ENCODE measurements around the gene MEIOB.
"Not testable (repeated sequence)": the region's sequence is repeated elsewhere in the genome, so short reads cannot be mapped to it uniquely, and the experiment has no call there.

MEIOB gene

DNA sequence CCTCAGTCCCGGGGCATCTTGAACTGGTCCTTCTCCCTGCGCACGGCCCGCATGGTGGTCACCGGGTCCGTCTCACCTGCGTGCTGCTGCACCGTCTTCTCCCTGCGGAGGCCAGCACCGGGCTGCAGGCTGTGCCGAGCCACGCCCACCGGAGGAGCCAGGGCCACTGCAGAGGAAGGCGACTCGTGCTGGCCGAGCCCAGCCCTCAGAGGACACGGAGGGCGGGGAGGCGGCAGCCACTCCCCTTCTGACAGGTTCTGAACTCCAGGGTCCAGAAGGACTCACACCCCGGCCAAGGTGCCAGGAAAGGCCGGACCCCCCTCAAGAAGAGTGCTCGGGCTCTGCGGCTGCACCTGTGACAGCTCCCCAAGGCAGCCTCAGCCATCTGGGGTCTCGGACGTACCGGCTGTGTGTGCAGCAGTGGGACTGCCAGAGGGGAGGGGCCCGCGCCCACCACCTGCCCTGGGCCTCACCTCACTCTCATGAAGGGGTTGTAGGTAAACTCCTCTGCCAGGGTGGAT lies 62.6 kb downstream of the MEIOB start:
- TF ChIP-seq, protein P1, sequence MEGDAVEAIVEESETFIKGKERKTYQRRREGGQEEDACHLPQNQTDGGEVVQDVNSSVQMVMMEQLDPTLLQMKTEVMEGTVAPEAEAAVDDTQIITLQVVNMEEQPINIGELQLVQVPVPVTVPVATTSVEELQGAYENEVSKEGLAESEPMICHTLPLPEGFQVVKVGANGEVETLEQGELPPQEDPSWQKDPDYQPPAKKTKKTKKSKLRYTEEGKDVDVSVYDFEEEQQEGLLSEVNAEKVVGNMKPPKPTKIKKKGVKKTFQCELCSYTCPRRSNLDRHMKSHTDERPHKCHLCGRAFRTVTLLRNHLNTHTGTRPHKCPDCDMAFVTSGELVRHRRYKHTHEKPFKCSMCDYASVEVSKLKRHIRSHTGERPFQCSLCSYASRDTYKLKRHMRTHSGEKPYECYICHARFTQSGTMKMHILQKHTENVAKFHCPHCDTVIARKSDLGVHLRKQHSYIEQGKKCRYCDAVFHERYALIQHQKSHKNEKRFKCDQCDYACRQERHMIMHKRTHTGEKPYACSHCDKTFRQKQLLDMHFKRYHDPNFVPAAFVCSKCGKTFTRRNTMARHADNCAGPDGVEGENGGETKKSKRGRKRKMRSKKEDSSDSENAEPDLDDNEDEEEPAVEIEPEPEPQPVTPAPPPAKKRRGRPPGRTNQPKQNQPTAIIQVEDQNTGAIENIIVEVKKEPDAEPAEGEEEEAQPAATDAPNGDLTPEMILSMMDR (IDR thresholded peaks at IDR 0.05; ENCODE audit: low read depth, low read length, missing control alignments) = no peak
- DNase-seq (ENCODE audit: low read depth) = no peak
- no peak overlapping the region for H3K4me3 ChIP-seq (ENCODE audit: low read depth, low read length)

DNA sequence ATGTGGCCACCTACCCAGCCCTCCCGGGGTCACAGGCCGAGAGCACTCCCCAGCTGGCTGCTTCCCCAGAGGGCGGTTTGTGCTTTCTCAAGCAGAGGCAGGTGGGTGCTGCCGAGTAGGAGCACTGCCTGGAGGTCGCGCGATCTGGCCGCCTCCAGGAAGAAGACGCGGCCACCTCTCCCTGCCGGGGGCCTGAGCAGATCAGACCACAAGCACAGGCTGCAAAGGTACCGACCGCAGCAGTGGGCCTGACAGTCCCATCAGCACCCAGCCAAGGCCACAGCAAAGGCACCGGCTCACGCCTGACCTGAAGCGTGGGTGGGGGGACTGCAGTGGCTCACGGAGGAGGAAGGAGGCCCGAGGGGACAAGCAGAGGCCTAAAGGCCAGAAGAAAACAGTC lies 63.3 kb downstream of the MEIOB start:
- TF ChIP-seq, protein P1 (IDR thresholded peaks at IDR 0.05; ENCODE audit: low read depth, low read length, missing control alignments) = no peak
- no peak overlapping the region for H3K4me3 ChIP-seq (ENCODE audit: low read depth, low read length)
- DNase-seq (ENCODE audit: low read depth) = no peak

DNA sequence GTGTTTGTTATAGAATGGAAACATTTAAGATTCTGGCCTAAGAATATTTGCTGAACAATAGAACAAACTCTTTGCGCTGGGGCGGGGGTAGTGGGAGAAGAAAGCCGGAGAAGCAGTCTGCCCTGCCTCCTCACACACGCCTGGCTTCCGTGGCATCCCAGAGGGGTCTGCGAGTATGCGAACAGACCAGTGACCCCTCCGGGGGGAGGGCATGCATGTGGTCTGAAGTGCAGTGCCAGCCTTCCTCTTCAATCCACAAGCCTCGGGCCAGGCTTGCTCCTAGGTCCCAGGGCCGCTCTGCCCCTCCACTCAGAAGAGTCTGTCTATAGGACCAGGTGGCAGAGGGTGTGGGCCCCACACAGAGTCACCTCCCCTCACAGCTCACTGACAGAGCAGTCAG lies 64.3 kb downstream of the MEIOB start:
- no peak overlapping the region for H3K4me3 ChIP-seq (ENCODE audit: low read depth, low read length)
- TF ChIP-seq, protein P1 (IDR thresholded peaks at IDR 0.05; ENCODE audit: low read depth, low read length, missing control alignments) = no peak
- DNase-seq (ENCODE audit: low read depth) = no peak

DNA sequence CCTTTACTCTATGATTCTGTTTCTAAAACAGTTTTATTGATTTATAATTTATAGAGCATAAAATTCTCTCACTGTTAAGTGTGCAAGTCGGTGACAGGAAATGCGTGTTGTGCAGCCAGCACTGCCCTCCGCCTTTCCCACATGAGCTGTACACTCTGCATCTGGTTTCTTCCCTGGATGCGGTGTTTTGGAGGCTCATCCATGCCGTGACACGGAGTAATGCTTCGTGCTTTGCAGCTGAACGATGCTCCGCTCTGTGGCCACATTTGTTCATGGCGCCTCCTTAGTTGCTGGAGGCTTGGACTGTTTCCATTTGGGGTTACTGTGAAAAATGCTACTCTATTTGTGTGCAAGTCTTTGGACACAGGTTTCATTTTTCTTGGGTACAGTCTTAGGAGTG lies 71.3 kb downstream of the MEIOB start:
- DNase-seq (ENCODE audit: low read depth) = no peak
- no peak overlapping the region for H3K4me3 ChIP-seq (ENCODE audit: low read depth, low read length)
- TF ChIP-seq, protein P1 (IDR thresholded peaks at IDR 0.05; ENCODE audit: low read depth, low read length, missing control alignments) = no peak

DNA sequence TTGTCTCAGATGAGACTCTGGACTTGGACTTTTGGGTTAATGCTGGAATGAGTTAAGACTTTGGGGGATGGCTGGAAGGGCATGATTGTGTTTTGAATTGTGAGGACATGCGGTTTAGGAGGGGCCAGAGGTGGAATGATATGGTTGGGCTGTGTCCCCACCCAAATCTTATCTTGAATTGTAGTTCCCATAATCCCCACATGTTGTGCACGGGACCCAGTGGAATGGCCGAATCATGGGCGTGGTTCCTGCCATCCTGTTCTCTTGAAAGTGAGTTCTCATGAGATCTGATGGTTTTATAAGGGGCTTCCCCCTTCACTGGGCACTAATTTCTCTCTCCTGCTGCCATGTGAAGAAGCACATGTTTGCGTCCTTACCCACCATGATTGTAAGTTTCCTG lies 72.7 kb downstream of the MEIOB start:
- not testable (repeated sequence) for H3K4me3 ChIP-seq (ENCODE audit: low read depth, low read length); DNase-seq (ENCODE audit: low read depth)

DNA sequence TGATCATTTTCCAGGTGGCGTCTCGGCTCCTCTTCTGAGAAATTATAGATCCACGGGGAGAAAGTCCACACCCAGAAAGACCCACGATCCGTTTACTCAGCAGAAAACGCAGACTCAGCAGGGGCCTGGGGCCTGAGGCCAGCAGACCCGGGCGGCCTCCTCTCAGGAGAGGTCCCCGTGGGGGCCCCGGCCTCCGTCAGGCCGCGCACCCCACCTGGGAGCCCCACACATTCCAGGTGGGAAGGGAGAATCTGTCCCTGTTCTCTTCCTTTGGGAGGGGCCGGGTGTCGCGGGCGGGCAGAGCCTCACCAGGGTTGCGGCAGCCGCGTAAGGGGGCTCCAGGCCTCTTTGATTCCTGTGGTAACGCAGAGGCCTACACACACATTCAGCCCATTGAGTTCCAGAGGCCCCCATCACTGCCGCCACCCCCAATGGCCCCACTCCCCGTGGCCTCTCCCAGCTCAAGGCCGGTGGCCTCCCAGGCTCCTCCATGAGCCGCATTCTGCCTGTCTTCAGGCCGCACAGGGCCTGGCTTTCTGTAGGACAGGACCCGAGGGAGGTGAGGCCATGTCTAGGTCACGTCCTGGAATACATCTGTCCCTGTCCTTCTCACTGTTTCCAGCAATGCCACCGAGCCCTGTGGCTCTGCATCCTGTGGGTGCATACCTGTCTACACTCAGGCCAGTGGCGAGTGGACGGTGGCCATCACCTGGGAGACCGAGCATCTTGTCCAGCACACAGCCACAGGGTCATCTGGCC lies 76.9 kb downstream of the MEIOB start:
- no peak overlapping the region for H3K4me3 ChIP-seq (ENCODE audit: low read depth, low read length)
- DNase-seq (ENCODE audit: low read depth) = no peak
- TF ChIP-seq, protein P1 (IDR thresholded peaks at IDR 0.05; ENCODE audit: low read depth, low read length, missing control alignments) = no peak

DNA sequence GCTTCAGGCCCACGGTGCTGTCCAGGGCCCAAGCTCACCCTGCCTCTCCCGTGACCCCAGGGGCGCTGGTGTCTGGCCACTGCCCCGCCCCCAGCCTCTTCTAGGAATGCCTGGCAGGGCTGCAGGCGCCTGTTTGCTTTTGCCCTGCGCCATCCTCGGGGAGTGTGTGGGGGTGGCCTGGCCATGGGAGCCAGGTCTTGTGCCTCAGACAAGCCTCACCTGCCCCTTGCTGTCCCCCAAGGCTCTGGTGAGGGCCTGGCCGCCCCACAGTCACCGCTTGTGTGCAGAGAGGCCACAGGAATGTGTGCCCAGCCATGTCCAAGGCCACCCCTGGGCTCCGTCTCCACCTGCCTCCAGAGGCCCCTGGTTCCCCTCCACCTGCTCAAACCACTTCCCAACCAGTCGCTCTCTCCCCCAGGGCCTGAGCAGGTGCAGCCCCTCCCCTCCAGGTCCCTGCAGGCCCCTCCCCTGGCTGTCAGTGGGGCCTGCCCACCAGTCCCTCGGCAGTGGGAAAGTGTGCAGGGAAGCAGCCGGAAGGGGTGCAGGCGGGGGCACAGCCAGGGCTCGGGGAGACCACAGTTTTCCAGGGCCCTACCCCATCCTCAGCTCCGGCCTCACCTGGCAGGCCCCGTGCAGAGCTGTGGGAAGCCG lies 77.6 kb downstream of the MEIOB start:
- DNase-seq (ENCODE audit: low read depth) = no peak
- no peak overlapping the region for H3K4me3 ChIP-seq (ENCODE audit: low read depth, low read length)
- TF ChIP-seq, protein P1 (IDR thresholded peaks at IDR 0.05; ENCODE audit: low read depth, low read length, missing control alignments) = no peak
